Activated naive CD4-positive, alpha-beta T cell treated with anti-CD3 and anti-CD28 coated beads for 36 hours (primary cell): Measurements from ENCODE around the gene CYLD. TPM values are rescaled to one million over a fixed set of nuclear protein-coding genes. Genes with fewer than 3 reads are reported as not detected.

Experiments
- CTCF ChIA-PET: fragments of 350-600 bp; sonication (Branson Sonifier 250); formaldehyde crosslinking; loops from one replicate; lab custom pipeline; 2021; ENCODE audit warnings: antibody characterized with exemption; lab: Charles Lee
- DNase-seq: peaks from one replicate; pipeline ENCODE4 v3.0.0-alpha.2; 2020
- H3K27ac Mint-ChIP-seq: one replicate; pipeline ENCODE4 v1.8.0; 2021; ENCODE audit warnings: mild to moderate bottlenecking, mixed read lengths
- H3K27me3 Mint-ChIP-seq: one replicate; pipeline ENCODE4 v1.8.0; 2021; ENCODE audit warnings: low read depth, mixed read lengths
- H3K36me3 Mint-ChIP-seq: one replicate; pipeline ENCODE4 v1.8.0; 2021; ENCODE audit warnings: low read depth, mixed read lengths
- H3K4me1 Mint-ChIP-seq: one replicate; pipeline ENCODE4 v1.8.0; 2021; ENCODE audit warnings: low read depth, mixed read lengths
- H3K4me3 Mint-ChIP-seq: one replicate; pipeline ENCODE4 v1.8.0; 2021; ENCODE audit warnings: mild to moderate bottlenecking, moderate library complexity, mixed read lengths
- H3K9me3 Mint-ChIP-seq: one replicate; pipeline ENCODE4 v1.8.0; 2021; ENCODE audit warnings: mixed read lengths
- intact Hi-C: fragments of 100-400 bp; cut with micrococcal nuclease; formaldehyde crosslinking; loops from one replicate; pipeline ENCODE4 v1.15.1; 2023
- total RNA-seq, 2 experiments: library from RNA; stranded (reverse); gene quantifications; one replicate each; pipeline ENCODE4 v1.2.3, GENCODE V29; 2021

The CYLD gene
- total RNA-seq, 2 experiments from 2014 or later, result 70.8 to 71.9 TPM

DNA sequence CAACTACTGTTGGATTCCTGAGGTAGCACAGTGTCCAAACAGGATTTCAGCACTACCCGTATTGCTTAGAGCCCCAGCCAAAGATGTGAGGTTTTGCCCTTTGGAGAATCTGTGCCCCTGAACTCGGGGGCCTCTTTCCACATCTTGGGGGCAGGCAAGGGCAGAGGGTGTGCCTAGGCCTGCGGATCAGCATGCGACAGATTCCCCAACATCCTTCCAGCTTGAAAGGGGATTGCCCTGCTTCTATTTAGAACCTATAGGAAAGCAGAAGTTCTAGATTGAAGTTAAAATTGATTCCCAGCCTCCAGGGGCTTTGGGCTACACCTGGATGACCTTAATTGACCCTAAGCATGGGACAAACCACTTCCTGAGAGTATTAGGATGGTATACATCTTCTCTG lies 28.9 kb upstream of the CYLD start:
- Mint-ChIP-seq H3K27me3 (no peaks in the 10 kb centered on the region), H3K27ac (no peak overlapping the region), H3K9me3 (no peaks in the 10 kb centered on the region), H3K36me3 (no peaks in the 10 kb centered on the region), H3K4me3 (no peak overlapping the region), H3K4me1 (peaks cover 38% of the 10 kb centered on the region)
- intact Hi-C loops, result no loop called here
- CTCF ChIA-PET, result no interaction called here
- DNase-seq, result no peak

GRCh38 chr16:50717091-50717490 lies 24.8 kb upstream of the CYLD start:
- Mint-ChIP-seq H3K9me3 (no peaks in the 10 kb centered on the region), H3K4me1 (peaks cover 30% of the 10 kb centered on the region), H3K36me3 (no peaks in the 10 kb centered on the region), H3K27me3 (no peaks in the 10 kb centered on the region), H3K4me3 (no peak overlapping the region), H3K27ac (no peak overlapping the region)
- CTCF ChIA-PET, result interaction anchor here (0.6 to 1.7 kb wide), 2 partner anchors 10 to 27 kb away, joined by 3 to 4 read pairs; no protein-coding TSS in a partner anchor
- intact Hi-C loops, result no loop called here
- no peak for DNase-seq

- H3K4me1 Mint-ChIP-seq, result peaks cover 32% of the 10 kb centered on the region
- DNase-seq, result no peak
- no peaks in the 10 kb centered on the region for H3K9me3 Mint-ChIP-seq
- intact Hi-C loops, result no loop called here
- no peaks in the 10 kb centered on the region for H3K36me3 Mint-ChIP-seq
- H3K27me3 Mint-ChIP-seq, result no peaks in the 10 kb centered on the region
- H3K27ac Mint-ChIP-seq, result no peak overlapping the region
- no peak overlapping the region for H3K4me3 Mint-ChIP-seq
- CTCF ChIA-PET, result interaction anchor here (1.7 kb wide), 1 partner anchor 27 kb away, joined by 4 read pairs; no protein-coding TSS in a partner anchor
These were observed 24.4 kb upstream of the CYLD start for GRCh38 chr16:50717494-50717893.

DNA sequence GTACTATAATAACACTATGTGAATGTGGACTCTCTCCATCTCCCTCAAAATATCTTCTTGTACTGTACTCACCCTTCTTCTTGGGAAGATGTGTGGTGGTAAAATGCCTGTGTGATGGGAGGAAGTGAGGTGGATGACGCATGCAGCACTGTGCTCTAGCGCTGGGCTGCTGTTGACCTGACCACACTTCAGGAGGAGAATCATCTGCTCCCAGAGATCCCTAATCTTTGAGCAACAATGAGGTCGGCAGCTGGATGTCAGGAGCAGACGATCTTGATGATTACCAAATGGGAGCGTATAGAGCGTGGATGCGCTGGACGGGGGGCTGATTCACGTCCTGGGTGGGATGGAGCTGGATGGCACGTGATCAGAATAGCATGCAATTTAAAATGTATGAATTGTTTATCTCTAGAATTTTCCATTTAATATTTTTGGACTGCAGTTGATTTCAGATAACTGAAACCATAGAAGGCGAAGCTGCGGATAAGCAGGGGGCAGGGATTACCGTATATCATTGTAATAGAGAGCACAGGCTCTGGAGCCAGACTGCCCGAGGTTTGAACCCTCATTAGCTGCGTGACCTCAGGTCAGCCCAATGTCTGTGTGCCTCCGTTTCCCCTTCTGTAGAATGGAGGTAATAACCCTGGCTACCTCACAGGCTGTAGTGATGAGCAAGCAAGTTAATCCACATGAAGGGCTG lies 23.7 kb upstream of the CYLD start:
- no peak for DNase-seq
- intact Hi-C loops, result no loop called here
- peaks cover 31% of the 10 kb centered on the region for H3K4me1 Mint-ChIP-seq
- no peak overlapping the region for H3K4me3 Mint-ChIP-seq
- no peaks in the 10 kb centered on the region for H3K27me3 Mint-ChIP-seq
- no peak overlapping the region for H3K27ac Mint-ChIP-seq
- H3K9me3 Mint-ChIP-seq, result no peaks in the 10 kb centered on the region
- CTCF ChIA-PET, result interaction anchor here (0.6 to 0.7 kb wide), 2 partner anchors 27 to 33 kb away, joined by 4 read pairs; no protein-coding TSS in a partner anchor
- H3K36me3 Mint-ChIP-seq, result peaks cover 2% of the 10 kb centered on the region

GRCh38 chr16:50718761-50719400 lies 23.0 kb upstream of the CYLD start:
- no peak overlapping the region for H3K4me3 Mint-ChIP-seq
- peaks cover 1% of the 10 kb centered on the region for H3K9me3 Mint-ChIP-seq
- intact Hi-C loops, result no loop called here
- H3K27me3 Mint-ChIP-seq, result no peaks in the 10 kb centered on the region
- CTCF ChIA-PET, result interaction anchor here (0.6 to 0.7 kb wide), 2 partner anchors 26 to 34 kb away, joined by 4 read pairs; no protein-coding TSS in a partner anchor
- no peak overlapping the region for H3K27ac Mint-ChIP-seq
- H3K4me1 Mint-ChIP-seq, result peaks cover 31% of the 10 kb centered on the region
- DNase-seq, result no peak
- peaks cover 3% of the 10 kb centered on the region for H3K36me3 Mint-ChIP-seq

GRCh38 chr16:50719401-50720337 lies 22.2 kb upstream of the CYLD start:
- Mint-ChIP-seq H3K27ac (no peak overlapping the region), H3K27me3 (no peaks in the 10 kb centered on the region), H3K4me3 (no peak overlapping the region), H3K36me3 (peaks cover 3% of the 10 kb centered on the region), H3K4me1 (peaks cover 35% of the 10 kb centered on the region), H3K9me3 (peaks cover 8% of the 10 kb centered on the region)
- intact Hi-C loops, result loop anchor here (1.0 kb wide), 2 partner anchors 22 to 87 kb away; no protein-coding TSS in a partner anchor
- CTCF ChIA-PET, result interaction anchor here (0.8 to 2.0 kb wide), 9 partner anchors 10 to 301 kb away, joined by 3 to 9 read pairs (median 3); no protein-coding TSS in a partner anchor
- peak; percentile 50 for DNase-seq

- H3K9me3 Mint-ChIP-seq, result peaks cover 8% of the 10 kb centered on the region
- peaks cover 3% of the 10 kb centered on the region for H3K36me3 Mint-ChIP-seq
- intact Hi-C loops, result no loop called here
- DNase-seq, result no peak
- H3K4me3 Mint-ChIP-seq, result no peak overlapping the region
- no peaks in the 10 kb centered on the region for H3K27me3 Mint-ChIP-seq
- H3K4me1 Mint-ChIP-seq, result peaks cover 35% of the 10 kb centered on the region
- no peak overlapping the region for H3K27ac Mint-ChIP-seq
- CTCF ChIA-PET, result interaction anchor here (0.6 to 2.0 kb wide), 9 partner anchors 9 to 528 kb away, joined by 3 to 9 read pairs (median 3); no protein-coding TSS in a partner anchor
These were observed 20.1 kb upstream of the CYLD start for GRCh38 chr16:50721549-50722404.

DNA sequence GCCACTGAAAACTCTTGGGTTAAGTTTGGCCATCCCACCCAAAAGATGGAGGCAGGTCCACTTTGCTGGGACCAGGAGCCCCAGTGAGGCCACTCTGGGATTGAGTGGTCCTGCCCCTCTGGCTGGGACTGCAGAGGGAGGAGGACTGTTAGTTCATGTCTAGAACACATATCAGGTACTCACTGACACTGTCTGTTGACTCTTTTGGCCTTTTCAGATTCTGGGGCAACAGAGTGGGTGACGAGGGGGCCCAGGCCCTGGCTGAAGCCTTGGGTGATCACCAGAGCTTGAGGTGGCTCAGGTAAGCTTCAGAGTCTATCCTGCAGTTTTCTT lies 19.5 kb upstream of the CYLD start:
- H3K4me3 Mint-ChIP-seq, result no peak overlapping the region
- H3K4me1 Mint-ChIP-seq, result peaks cover 34% of the 10 kb centered on the region
- intact Hi-C loops, result no loop called here
- H3K36me3 Mint-ChIP-seq, result peaks cover 3% of the 10 kb centered on the region
- CTCF ChIA-PET, result interaction anchor here (0.6 to 1.4 kb wide), 5 partner anchors 9 to 84 kb away, joined by 3 to 5 read pairs (median 3); no protein-coding TSS in a partner anchor
- no peak overlapping the region for H3K27ac Mint-ChIP-seq
- H3K9me3 Mint-ChIP-seq, result peaks cover 8% of the 10 kb centered on the region
- no peaks in the 10 kb centered on the region for H3K27me3 Mint-ChIP-seq
- DNase-seq, result no peak

DNA sequence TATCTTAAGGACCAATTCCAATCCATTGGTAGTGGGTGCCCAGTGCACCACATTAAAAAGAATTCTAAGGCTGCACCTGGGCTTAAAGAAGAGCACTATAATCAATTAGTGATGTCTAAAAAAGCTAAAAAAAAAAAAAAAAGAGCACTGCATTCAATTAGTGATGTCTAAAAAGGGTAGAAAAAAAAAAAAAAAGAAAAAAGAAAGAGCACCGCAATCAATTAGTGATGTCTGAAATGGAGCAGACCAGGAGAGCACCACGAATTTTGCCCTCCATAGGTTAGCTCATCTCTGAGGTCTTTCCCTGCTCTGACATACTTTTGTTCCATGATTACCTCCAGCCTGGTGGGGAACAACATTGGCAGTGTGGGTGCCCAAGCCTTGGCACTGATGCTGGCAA lies 18.9 kb upstream of the CYLD start:
- no peak overlapping the region for H3K4me3 Mint-ChIP-seq
- no peak for DNase-seq
- H3K27ac Mint-ChIP-seq, result no peak overlapping the region
- peaks cover 32% of the 10 kb centered on the region for H3K4me1 Mint-ChIP-seq
- intact Hi-C loops, result no loop called here
- peaks cover 3% of the 10 kb centered on the region for H3K36me3 Mint-ChIP-seq
- no peaks in the 10 kb centered on the region for H3K27me3 Mint-ChIP-seq
- peaks cover 8% of the 10 kb centered on the region for H3K9me3 Mint-ChIP-seq
- CTCF ChIA-PET, result interaction anchor here (1.0 kb wide), 1 partner anchor 9 kb away, joined by 3 read pairs; no protein-coding TSS in a partner anchor

GRCh38 chr16:50724306-50724705 lies 17.6 kb upstream of the CYLD start:
- H3K9me3 Mint-ChIP-seq, result peaks cover 8% of the 10 kb centered on the region
- no peaks in the 10 kb centered on the region for H3K27me3 Mint-ChIP-seq
- H3K4me3 Mint-ChIP-seq, result no peak overlapping the region
- intact Hi-C loops, result no loop called here
- no peak overlapping the region for H3K27ac Mint-ChIP-seq
- H3K36me3 Mint-ChIP-seq, result peaks cover 3% of the 10 kb centered on the region
- peaks cover 29% of the 10 kb centered on the region for H3K4me1 Mint-ChIP-seq
- no peak for DNase-seq
- CTCF ChIA-PET, result interaction anchor here (0.6 to 1.3 kb wide), 2 partner anchors 10 to 59 kb away, joined by 3 to 4 read pairs; no protein-coding TSS in a partner anchor
